ENCODE results near the gene DNAH9.

DNAH9 gene

DNA sequence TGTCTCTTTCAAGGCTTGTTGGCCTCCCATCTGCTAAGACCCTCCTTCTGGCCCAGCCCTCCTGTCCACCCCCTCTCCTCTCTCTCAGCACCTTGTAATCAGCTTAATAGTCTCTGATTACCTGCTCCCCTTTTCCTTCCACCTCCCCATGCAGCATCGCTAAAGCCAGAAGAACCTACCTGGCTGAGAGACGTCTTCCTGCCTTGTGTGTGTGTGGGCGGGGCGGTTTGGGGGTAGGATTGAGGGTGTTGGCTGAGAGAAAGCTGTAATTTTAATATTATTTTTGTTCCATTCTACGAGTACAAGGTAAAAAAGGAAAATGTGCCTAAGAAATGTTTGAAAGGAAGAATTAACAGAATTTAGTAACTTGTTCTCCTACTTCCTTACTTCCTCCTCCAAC, 3.4 kb downstream of the DNAH9 start:
- DNase-seq (ENCODE audit: low read depth), result no peak

DNA sequence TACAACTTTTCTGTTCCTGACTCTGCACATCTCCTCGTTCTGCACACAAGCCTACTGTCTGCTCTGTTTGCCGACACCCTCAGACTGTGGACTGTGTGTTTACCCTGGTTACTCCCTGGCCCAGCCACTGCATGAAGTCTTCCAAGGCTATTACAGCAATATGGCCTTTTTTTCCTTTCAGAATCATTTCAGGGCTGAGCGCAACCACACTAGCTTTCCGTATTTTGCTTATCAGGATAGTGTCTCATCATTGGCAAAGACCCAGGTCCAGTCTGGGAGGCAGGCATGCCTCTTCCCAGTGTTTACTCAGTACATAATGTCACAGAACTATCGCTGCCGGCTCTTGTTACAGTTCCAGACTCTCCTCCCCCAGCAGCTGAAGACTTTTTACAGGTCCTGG, 10.1 kb downstream of the DNAH9 start:
- DNase-seq (ENCODE audit: low read depth), result no peak

DNA sequence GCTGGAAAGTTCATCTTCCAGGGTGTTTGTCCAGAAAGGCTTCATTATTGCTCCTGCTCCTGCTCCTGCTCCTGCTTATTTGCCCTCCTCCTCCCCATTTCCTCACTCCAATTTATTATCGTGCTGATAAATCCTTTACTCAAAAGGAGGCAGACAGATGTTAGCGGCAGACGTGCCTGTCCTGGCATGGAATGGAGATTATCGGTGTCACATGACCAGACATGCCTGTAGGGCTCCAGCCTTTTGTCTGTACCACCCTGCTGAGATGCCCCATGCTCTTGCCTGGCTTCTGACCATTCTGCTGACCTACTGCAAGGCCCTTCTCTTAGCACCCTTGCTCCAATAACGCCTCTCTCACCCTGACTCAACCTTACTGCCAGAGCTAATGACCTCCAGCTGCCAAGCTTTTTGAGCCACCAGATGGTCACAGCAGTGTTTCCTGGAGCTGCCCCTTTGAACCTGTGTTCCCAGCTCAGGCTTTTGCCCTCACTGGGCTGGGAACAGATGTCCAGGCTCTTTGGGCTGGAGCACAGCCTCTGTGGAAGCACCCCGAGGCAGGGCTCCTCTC, 12.8 kb downstream of the DNAH9 start:
- DNase-seq (ENCODE audit: low read depth), result no peak

DNA sequence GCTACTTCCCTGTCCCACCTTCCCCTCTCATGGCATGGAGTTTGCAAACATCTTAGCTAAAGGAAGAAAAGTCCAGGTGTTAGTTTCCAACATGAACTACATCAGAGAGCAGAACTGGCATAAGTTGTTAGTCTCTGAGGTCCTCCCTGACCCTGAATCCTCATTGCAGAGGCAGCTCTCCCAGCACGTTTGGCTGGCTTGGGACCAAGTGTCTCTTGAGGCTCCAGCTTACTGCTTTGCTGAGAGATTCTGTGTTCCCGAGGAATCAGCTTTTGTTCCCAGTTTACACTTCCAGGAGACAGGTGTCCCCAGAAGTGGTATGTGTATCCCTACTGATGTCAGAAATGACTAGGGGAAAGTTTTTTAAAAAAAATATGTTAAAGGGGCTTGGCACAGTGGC, 14.7 kb downstream of the DNAH9 start:
- DNase-seq (ENCODE audit: low read depth), result no peak

DNA sequence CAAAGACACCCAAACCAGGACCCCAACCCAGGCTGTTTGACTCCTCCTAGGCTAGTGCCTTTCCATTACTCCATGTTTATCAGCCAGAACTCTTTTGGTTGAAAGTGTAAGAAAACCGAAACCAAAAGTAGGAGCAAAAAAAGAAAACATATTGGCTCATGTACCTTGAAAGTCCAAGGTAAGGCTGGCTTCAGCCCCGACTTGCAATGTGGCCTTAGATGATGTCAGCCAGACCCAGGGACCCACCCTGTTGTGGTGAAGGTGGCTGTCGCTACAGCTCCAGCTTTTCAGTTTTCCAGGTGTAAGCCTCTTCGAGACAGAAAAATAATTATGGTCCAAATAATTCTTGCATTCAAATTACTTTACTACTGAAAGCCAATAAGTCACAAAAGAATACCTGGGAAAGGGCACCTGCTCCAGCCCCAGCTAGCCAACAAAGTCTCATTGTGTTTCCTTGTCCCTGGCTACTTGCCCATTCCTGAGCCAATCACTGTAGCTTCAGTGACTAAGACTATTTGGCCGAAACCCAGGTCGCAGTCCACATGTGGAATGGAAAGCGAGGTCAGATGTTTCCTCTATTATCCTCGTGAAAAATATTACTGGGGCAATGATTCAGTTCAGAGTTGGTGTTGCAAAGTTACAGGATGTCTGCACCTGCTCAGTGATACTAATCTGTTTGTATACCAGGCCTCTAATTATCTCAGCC, 20.7 kb downstream of the DNAH9 start:
- DNase-seq (ENCODE audit: low read depth), result no peak

DNA sequence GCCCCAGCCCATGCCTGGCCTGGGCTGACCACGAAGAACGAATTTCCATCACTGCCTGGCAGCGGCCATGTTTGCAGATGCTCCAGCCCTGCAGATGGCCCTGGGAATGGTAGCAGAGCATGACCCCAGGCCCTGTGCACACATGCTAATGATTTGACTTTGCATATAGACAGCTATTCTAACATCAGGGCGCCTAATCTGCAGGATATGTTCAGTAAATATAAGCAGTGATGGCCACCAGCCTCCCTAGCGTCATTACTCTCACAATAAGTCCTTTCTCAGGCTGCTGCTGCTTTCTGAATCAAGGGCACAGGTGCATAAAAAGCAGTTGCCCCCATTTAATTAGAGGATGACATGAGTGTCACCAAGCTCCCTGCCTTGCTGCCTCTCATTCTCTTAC, 24.2 kb downstream of the DNAH9 start:
- no peak for DNase-seq (ENCODE audit: low read depth)

DNA sequence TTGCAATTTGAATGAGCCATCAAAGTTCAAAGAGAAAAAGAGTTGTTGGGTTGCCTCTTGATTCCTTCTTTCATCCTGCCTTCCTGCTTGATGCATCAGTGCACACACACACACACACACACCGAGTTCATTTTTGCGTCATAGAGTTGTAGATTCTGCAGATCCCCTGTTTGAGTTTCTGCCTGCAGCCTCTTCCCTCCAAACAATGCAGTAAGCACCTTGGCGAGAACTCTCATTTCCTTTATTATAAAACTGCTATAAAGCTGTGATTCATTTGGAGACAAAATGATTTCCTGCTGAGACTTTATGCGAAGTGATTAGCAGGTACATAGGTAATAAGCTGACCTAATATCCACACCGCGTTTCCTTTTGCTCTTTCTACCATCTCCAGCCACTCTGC, 26.7 kb downstream of the DNAH9 start:
- DNase-seq (ENCODE audit: low read depth), result no peak

DNA sequence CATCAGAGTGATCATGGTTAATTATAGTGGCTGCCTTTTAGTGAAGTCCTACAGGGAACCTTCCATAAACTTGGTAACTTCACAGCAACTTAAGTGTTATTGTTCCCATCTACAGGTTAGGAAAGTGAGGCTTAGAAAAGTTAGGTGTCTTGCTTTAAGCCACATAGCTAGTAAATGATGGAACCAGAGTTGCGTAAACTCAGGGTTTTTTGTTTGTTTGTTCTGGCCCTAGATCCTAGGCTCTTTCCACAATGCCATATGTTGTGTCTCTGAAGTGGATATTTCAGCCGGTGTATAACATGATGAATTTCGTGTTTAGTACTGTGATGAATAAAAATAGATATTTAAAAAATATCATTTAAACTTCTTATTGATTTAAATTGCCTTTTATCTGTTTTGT, 27.6 kb downstream of the DNAH9 start:
- DNase-seq (ENCODE audit: low read depth), result no peak

DNA sequence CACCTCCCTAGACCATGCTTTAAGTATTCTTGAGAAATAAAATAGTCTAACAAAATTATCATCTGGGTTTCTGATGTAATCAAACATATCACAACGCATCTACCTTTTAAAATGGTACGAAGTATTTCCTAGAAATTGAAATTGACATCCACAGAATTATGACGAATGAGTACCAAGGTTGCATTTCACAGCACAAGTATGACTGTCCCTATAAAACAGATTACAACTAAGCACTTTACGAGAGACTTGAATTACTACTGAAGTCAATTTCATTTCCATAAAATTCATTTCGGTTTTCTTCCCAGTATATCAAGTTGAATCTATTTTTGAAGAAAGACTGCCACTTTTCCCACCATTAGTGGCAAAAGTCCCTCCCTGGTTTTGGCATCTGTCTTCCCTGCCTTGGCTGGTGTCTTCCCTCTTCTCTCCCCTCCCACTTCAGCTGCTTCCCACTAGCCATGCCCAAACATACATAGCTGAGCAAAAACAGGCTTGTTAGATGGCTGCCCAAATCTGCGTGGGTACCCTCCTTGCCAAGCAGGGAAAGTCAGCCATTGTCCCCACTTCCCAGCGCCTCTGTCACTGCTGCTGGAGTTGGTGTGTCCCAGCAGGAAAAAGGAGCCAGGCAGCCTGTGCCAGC, 29.2 kb downstream of the DNAH9 start:
- no peak for DNase-seq (ENCODE audit: low read depth)

DNA sequence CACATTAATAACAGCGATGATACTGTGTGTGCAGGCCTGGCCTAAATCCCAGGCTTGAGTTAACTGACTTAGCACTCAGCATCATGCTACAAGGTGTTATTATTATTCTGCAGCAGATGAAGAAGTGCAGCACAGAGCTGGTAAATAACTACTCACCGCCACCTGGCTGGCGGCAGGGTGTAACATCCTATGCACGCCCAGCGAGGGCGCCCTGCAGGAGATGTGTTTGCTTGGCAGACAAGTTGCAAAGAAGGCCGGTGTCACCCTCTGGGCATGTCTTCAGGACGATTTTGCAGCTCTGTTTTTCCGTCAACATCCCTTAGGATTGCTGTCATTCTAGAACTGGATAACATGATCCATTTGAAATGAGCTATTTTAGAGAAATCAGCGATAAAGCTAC, 30.1 kb downstream of the DNAH9 start:
- no peak for DNase-seq (ENCODE audit: low read depth)

DNA sequence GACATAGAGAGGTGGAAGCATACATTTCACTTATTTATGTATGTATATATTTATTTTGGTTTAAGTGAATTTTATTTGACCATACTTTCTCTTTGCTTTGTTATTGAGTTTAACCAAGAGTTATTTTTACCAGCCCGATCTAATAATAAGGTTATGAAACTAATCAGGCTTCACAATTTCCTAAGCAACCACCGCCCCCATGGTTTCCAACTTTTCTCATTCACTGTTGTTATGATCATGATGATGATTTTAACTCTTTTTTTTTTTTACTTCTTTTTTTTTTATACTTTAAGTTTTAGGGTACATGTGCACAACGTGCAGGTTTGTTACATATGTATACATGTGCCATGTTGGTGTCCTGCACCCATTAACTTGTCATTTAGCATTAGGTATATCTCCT, 30.6 kb downstream of the DNAH9 start:
- DNase-seq (ENCODE audit: low read depth), result no peak

DNA sequence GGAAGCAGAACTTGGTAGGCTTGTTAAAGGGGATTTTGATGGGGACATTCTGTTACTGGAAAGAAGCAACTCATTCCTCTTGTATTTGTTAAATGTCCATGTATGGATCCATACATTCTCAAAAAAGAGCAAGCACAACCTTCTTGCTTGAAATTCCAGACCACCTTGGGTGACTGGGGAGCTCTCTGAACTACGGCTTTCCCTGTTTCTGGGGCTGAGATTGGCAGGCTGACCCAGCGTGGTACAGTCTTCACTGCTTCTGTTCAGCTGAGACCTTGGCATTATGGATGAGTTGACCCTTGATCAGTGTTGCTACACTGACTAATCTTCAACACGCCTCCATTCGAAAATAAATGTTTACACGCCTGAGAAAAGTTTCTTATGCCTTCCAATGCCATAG, 38.5 kb downstream of the DNAH9 start:
- no peak for DNase-seq (ENCODE audit: low read depth)

DNA sequence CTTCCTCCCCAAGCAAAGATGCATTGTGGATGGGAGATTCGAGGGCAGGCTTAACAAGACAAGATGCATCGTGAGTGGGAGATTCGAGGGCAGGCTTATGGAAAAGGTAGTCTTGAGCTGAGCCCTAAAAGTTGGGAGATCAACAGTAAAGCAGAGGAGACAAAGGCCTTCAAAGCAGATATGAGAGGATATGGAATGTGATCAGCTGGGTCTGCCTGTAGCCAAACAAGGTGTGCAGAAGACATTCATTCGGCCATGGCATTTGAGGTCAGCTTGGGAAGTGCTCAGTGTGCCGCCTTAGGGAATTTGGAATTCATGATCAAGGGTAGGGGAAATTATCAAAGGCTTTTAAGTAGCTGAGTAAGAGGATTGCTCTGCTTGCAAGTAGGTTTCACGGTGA, 39.5 kb downstream of the DNAH9 start:
- no peak for DNase-seq (ENCODE audit: low read depth)

DNA sequence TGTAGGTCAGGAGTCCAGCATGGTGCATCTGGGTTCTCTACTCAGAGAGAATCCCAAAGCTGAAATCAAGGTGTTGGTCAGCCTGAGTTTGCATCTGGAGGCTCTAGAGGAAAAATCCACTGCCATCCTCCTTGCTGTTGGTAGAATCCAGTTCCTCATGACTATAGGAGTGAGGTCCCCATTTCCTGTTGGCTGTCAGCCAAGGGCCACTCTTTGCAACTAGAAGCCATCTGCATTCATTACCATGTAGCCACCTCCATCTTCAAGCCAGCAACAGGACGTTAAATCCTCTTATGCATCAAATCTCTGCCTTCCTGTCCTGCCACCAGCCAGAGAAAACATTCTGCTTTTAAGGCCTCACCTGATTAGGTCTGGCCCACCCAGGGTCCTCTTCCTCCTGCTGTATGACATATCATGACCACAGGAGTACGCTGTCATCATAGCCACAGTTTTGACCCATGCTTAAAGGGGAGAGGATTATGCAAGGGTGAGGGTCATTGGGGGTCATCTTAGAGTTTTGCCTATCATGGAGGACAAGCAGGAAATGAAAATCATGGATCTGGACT, 40.5 kb downstream of the DNAH9 start:
- DNase-seq (ENCODE audit: low read depth), result no peak

DNA sequence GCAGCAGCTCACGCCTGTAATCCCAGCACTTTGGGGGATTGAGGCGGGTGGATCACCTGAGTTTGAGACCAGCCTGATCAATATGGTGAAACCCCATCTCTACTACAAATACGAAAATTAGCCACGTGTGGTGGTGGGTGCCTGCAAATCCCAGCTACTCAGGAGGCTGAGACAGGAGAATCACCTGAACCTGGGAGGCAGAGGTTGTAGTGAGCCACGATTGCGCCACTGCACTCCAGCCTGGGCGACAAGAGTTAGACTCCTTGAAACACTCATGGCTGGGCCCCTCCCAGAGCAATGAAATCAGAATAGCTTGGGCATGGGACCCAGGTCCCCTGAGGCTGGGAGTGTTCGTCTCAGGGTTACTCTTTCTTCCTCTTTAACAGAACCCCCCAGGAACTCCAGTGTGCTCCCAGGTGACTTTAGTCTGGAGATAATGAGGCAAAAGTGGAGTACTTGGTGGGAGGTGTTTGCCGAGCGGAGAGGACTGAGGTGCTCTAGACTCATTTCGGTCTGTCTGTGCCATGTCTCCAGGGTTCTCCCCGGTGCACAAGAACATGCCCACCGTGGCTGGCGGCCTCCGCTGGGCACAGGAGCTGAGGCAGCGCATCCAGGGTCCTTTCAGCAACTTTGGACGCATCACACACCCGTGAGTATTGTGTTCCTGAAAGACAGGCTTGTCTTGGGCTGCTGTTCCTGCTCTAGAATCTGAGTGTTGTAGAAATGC, 41.6 kb downstream of the DNAH9 start:
- DNase-seq (ENCODE audit: low read depth), result no peak

DNA sequence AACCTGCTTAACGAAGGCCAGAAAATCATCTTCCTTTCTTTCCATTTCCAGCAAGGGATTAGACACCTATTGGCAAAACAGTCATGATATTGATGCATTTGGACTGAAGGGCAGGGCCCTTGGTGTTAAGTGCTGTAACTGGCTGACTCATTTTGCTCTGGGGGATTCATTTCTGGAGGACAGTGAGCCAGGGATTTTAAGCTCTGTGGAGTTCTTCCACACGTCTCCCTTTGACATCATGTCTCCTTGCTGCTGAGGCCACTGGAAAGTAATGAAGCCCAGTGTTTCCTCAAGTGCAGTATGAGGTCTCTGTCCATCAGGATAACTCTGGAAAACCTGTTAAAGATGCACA, 42.2 kb downstream of the DNAH9 start:
- no peak for DNase-seq (ENCODE audit: low read depth)

DNA sequence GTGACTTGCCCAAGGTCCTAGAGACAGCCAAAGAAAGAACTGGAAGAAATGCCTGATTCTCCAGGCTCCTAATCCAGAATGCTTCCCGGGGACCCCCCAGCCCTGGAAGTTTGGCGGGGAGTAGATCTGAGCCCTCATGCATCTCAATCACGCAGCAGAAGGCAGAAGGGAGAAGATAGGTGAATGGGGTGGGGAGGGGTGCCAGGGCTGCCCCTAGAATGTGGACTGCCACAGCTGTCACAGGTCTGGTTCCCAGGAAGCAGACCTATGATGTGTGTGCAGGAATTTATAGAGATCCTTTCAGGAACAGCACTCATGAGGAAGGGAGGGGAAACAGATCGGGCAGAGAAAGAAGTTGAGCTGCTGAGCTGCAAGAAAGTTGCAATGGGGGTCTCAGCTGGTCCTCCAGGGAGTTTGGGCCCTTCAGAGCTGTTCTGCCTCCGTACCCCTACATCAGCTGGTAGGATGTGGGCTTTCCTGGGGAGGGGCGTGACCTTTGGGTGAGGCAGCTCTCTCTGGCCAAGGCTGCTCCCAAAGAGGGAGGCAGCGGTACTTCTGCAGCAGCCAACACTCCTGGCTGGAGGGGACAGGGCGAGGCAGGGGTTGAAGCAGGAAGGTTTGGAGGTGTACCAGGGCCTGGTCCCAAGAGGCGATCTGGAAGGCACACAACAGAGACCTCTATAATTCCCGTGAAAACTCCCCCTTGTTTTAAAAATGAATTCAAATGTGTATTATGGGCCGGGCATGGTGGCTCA, 43.4 kb downstream of the DNAH9 start:
- DNase-seq (ENCODE audit: low read depth), result no peak

DNA sequence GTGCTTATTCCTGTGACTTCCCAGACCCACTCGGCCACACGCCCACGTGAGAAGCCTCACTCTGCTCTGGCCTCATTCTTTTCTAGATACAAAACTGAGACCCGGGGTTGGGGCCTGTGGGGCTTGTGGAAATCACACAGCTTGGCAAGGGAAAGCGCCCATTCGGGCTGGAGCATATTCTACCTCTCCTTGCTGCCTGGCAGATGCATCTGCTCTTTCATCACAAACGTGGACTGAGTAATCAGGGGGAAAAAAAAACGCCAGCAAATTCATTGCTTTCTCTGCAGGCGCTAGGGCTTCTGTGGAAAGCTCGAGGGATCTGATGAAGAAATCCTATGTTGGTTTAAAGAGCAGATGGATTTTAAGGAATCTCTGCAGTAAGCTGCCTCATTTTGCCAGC, 44.4 kb downstream of the DNAH9 start:
- no peak for DNase-seq (ENCODE audit: low read depth)

DNA sequence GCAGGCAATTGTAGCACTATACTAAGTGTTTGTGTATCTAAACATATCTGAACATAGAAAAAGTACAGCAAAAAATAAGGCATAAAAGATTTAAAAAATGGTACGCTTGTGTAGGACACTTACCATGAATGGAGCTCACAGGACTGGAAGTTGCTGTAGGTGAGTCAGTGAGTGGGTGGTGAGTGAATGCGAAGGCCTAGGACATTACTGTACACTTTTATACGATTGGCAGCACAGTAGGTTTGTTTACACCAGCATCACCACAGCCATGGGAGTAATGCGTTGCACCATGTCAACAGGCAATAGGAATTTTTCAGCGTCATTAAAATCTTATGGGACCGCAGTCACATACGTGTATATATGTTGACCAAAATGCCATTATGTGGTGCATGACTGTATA, 45.6 kb downstream of the DNAH9 start:
- no peak for DNase-seq (ENCODE audit: low read depth)

DNA sequence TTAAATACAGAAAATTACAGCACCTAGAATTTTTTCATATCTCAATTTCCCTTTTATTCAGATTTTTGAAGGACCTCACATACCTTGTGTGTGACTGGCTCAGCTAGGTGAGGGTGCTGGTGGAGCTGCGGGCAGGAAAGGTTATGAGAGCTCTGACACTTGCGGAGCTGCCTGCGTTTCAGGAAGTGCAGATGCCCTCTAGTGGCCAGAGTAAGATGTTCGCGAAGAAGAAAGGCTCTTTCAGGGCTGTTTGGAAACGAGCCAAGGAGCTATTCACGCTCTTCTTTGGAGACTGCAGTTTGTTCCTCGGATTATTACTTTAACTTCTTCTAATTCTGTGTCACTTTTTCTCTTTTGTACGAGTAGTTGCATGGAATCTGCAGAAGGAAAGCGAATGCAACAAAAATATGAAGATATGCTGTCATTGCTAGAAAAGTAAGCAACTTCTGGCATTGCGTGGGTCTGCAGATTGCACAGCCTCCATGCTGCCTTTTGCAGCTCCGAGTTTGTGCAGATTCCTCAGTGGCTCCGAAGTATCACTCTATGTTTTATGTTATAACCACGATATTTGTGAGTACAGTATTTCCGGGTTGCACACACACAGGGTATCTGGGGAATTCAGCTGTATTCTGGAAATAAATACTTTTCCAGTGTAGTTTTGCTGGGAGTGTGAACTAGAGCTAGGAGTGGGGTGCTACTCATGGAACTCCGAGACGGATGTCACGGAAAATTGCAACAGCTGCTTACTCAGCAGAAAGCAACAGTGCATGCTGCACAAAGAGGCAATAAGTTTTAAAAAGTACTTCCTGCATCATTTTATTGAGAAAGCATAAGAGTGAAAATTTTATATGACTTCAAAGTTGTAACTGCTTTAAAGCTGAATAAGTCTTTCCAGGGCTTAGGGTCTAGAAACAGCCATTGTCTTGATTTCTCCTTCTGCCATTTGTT, 46.3 kb downstream of the DNAH9 start:
- no peak for DNase-seq (ENCODE audit: low read depth)

DNA sequence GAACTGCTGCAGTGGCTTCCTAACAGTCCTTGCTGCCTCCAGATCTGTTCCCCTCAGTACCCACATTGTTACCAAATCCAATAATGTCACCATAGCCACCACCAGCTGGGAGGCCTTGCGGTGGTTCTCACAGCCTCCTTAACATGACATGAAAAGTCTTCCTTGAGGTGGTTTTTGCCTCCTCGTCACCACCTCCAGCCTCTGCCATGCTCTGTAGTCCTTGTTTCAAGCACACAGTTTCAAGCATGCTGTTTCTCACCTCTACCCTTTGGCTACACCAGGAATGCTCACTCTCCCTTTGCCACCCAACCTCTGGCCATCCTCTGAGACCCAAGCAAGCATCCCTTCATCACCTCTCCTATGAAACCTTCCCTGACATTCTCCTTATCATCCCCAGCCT, 47.2 kb downstream of the DNAH9 start:
- DNase-seq (ENCODE audit: low read depth), result no peak

All from activated T-helper 9 cell treated with anti-CD3 and anti-CD28 coated beads, Interleukin-2, amount 50 U/mL, for 16 hours (primary cell).